OCI-LY1 (cell line): ENCODE data around the gene SDK2.

ENCODE experiments used
- H2AFZ ChIP-seq: fragments of 200-600 bp; sonication (generic), shearing (Covaris generic); 2 replicates; pipeline ENCODE4 v1.6.0; 2014; ENCODE audit warnings: antibody characterized with exemption, mild to moderate bottlenecking, low read length
- H3F3A ChIP-seq: fragments of 200-600 bp; sonication (generic), shearing (Covaris generic); 2 replicates; pipeline ENCODE4 v1.6.0; 2014; ENCODE audit warnings: mild to moderate bottlenecking, antibody characterized with exemption, low read length, moderate library complexity; ENCODE audit not compliant: insufficient read depth
- H3K27ac ChIP-seq: fragments of 200-600 bp; sonication (generic); 2 replicates; pipeline ENCODE4 v1.5.1; 2014; ENCODE audit warnings: low read length, mixed run types, mild to moderate bottlenecking, low read depth; ENCODE audit not compliant: poor library complexity, severe bottlenecking
- H3K27me3 ChIP-seq: fragments of 200-600 bp; sonication (generic); 2 replicates; pipeline ENCODE4 v1.6.0; 2014; ENCODE audit warnings: antibody characterized with exemption, mild to moderate bottlenecking, low read length, moderate library complexity; ENCODE audit not compliant: insufficient read depth
- H3K36me3 ChIP-seq: fragments of 200-600 bp; sonication (generic); 2 replicates; pipeline ENCODE4 v1.6.1; 2014; ENCODE audit warnings: mild to moderate bottlenecking, antibody characterized with exemption, low read length, moderate library complexity, mixed read lengths; ENCODE audit not compliant: insufficient read depth
- H3K4me1 ChIP-seq: fragments of 200-600 bp; sonication (generic); 2 replicates; pipeline ENCODE4 v1.5.1; 2014; ENCODE audit warnings: mild to moderate bottlenecking, low read length, moderate library complexity; ENCODE audit not compliant: insufficient read depth, severe bottlenecking
- H3K4me2 ChIP-seq: fragments of 200-600 bp; sonication (generic), shearing (Covaris generic); 2 replicates; pipeline ENCODE4 v1.6.1; 2014; ENCODE audit warnings: low read length
- H3K4me3 ChIP-seq: fragments of 200-600 bp; sonication (generic); 2 replicates; pipeline ENCODE4 v1.5.1; 2014; ENCODE audit warnings: low read length, low read depth, mild to moderate bottlenecking, mixed read lengths; ENCODE audit not compliant: poor library complexity, severe bottlenecking
- H3K79me2 ChIP-seq: fragments of 200-600 bp; shearing (Covaris generic); 2 replicates; pipeline ENCODE4 v1.6.1; 2016; ENCODE audit warnings: mixed run types, low read length, mixed read lengths; ENCODE audit not compliant: insufficient read depth
- H3K9ac ChIP-seq: fragments of 200-600 bp; sonication (generic), shearing (Covaris generic); 2 replicates; pipeline ENCODE4 v1.6.1; 2014; ENCODE audit warnings: mild to moderate bottlenecking, low read length, mixed read lengths
- H3K9me2 ChIP-seq: fragments of 200-600 bp; sonication (generic), shearing (Covaris generic); 2 replicates; pipeline ENCODE4 v1.6.1; 2014; ENCODE audit warnings: low read depth, mild to moderate bottlenecking, low read length, mixed read lengths
- H3K9me3 ChIP-seq: fragments of 200-600 bp; shearing (Covaris generic); 2 replicates; pipeline ENCODE4 v1.6.1; 2014; ENCODE audit warnings: low read length, mixed read lengths
- H4K20me1 ChIP-seq: fragments of 200-600 bp; sonication (generic), shearing (Covaris generic); 2 replicates; pipeline ENCODE4 v1.6.0; 2016; ENCODE audit warnings: mild to moderate bottlenecking, low read length; ENCODE audit not compliant: insufficient read depth
- EZH2 ChIP-seq: fragments of 200-600 bp; sonication (generic), shearing (Covaris generic); IDR thresholded peaks from 2 replicates; pipeline ENCODE4 v1.8.0; 2017; ENCODE audit warnings: borderline replicate concordance, mixed run types, mild to moderate bottlenecking, antibody characterized with exemption, low read length, moderate library complexity, mixed read lengths
- TF ChIP-seq, protein P1 (sequence below): fragments of 200-600 bp; sonication (generic), shearing (Covaris generic); IDR thresholded peaks from 2 replicates; pipeline ENCODE4 v1.5.1; 2017; ENCODE audit warnings: mild to moderate bottlenecking, antibody characterized with exemption, low read length, moderate library complexity, mixed read lengths

SDK2 gene, protein sequence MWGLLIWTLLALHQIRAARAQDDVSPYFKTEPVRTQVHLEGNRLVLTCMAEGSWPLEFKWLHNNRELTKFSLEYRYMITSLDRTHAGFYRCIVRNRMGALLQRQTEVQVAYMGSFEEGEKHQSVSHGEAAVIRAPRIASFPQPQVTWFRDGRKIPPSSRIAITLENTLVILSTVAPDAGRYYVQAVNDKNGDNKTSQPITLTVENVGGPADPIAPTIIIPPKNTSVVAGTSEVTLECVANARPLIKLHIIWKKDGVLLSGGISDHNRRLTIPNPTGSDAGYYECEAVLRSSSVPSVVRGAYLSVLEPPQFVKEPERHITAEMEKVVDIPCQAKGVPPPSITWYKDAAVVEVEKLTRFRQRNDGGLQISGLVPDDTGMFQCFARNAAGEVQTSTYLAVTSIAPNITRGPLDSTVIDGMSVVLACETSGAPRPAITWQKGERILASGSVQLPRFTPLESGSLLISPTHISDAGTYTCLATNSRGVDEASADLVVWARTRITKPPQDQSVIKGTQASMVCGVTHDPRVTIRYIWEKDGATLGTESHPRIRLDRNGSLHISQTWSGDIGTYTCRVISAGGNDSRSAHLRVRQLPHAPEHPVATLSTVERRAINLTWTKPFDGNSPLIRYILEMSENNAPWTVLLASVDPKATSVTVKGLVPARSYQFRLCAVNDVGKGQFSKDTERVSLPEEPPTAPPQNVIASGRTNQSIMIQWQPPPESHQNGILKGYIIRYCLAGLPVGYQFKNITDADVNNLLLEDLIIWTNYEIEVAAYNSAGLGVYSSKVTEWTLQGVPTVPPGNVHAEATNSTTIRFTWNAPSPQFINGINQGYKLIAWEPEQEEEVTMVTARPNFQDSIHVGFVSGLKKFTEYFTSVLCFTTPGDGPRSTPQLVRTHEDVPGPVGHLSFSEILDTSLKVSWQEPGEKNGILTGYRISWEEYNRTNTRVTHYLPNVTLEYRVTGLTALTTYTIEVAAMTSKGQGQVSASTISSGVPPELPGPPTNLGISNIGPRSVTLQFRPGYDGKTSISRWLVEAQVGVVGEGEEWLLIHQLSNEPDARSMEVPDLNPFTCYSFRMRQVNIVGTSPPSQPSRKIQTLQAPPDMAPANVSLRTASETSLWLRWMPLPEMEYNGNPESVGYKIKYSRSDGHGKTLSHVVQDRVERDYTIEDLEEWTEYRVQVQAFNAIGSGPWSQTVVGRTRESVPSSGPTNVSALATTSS (N-terminal part only)

GRCh38 chr17:73644145-73645049 lies at the start of gene SDK2:
Gene SDK2 (minus strand): TSS chr17:73644445. CDS start chr17:73644088, 357 bp downstream.
- Histone ChIP-seq H3K4me3 (no peak within 1 kb of the TSS), H2AFZ (no peak within 1 kb of the TSS), H3K9ac (no peak within 1 kb of the TSS), H3K4me1 (no peaks in the 10 kb centered on the region), H3K27ac (no peak within 1 kb of the TSS), H3K9me3 (no peaks in the 10 kb centered on the region), H3K27me3 (no peaks in the 10 kb centered on the region; the same call in 1 of the 2 replicates), H3K36me3 (no peaks in the 10 kb centered on the region), H3K79me2 (no peaks in the 10 kb centered on the region), H3F3A (no peaks in the 10 kb centered on the region), H4K20me1 (no peaks in the 10 kb centered on the region), H3K9me2 (no peaks in the 10 kb centered on the region), H3K4me2 (no peak within 1 kb of the TSS)
- TF ChIP-seq EZH2 = no peak
- TF ChIP-seq, protein P1, sequence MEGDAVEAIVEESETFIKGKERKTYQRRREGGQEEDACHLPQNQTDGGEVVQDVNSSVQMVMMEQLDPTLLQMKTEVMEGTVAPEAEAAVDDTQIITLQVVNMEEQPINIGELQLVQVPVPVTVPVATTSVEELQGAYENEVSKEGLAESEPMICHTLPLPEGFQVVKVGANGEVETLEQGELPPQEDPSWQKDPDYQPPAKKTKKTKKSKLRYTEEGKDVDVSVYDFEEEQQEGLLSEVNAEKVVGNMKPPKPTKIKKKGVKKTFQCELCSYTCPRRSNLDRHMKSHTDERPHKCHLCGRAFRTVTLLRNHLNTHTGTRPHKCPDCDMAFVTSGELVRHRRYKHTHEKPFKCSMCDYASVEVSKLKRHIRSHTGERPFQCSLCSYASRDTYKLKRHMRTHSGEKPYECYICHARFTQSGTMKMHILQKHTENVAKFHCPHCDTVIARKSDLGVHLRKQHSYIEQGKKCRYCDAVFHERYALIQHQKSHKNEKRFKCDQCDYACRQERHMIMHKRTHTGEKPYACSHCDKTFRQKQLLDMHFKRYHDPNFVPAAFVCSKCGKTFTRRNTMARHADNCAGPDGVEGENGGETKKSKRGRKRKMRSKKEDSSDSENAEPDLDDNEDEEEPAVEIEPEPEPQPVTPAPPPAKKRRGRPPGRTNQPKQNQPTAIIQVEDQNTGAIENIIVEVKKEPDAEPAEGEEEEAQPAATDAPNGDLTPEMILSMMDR = no peak

- H3K36me3 ChIP-seq = no peaks in the 10 kb centered on the region
- no peaks in the 10 kb centered on the region for H4K20me1 ChIP-seq
- no peak overlapping the region for H3K4me3 ChIP-seq
- no peaks in the 10 kb centered on the region for H3F3A ChIP-seq
- H2AFZ ChIP-seq = no peak overlapping the region
- H3K9me2 ChIP-seq = no peaks in the 10 kb centered on the region
- H3K9ac ChIP-seq = no peak overlapping the region
- TF ChIP-seq EZH2 = no peak
- TF ChIP-seq, protein P1 = no peak
- H3K27ac ChIP-seq = no peak overlapping the region
- H3K79me2 ChIP-seq = no peaks in the 10 kb centered on the region
- H3K4me1 ChIP-seq = no peaks in the 10 kb centered on the region
- H3K9me3 ChIP-seq = no peaks in the 10 kb centered on the region
- no peaks in the 10 kb centered on the region; the same call in 1 of the 2 replicates for H3K27me3 ChIP-seq
- no peak overlapping the region for H3K4me2 ChIP-seq
These were observed 48.8 kb upstream of the SDK2 start for GRCh38 chr17:73693071-73693470.
